ENCODE results near the gene ANKS1B. TPM values are rescaled to one million over a fixed set of nuclear protein-coding genes. Genes with fewer than 3 reads are reported as not detected.
"Not testable (repeated sequence)": the region's sequence is repeated elsewhere in the genome, so short reads cannot be mapped to it uniquely, and the experiment has no call there.

Gene ANKS1B
- total RNA-seq, 1 experiment from 2014 or later = 0.54 TPM

- BruUV-seq (replicated peaks) = no TSS peak
- ChIA-PET RAD21 (ENCODE audit: low non-redundant PET in 1 of 2, low total read pairs in 2 of 2, uncharacterized antibody in 2 of 2, unreplicated experiment in 2 of 2) (no interaction called here), POLR2A (no interaction called here), CTCF (no interaction called here)
- Histone ChIP-seq H3K4me2 (ENCODE audit: low read length) (no peak overlapping the region), H3K9ac (ENCODE audit: low read length) (no peak overlapping the region), H3K9me2 (ENCODE audit: insufficient read depth) (no peaks in the 10 kb centered on the region), H3K36me3 (ENCODE audit: control insufficient read depth in 1 of 2, insufficient read depth in 2 of 2, low read length in 2 of 2) (no peaks in the 10 kb centered on the region), H3K4me1 (ENCODE audit: control insufficient read depth in 1 of 2, insufficient read depth in 2 of 2, low read length in 2 of 2) (no peaks in the 10 kb centered on the region), H2AFZ (ENCODE audit: low read depth, low read length, poor library complexity, severe bottlenecking) (no peak overlapping the region), H3K79me2 (ENCODE audit: insufficient read depth, low read length) (no peaks in the 10 kb centered on the region), H4K20me1 (ENCODE audit: insufficient read depth) (no peaks in the 10 kb centered on the region), H3K27ac (ENCODE audit: low read depth, low read length) (no peak overlapping the region), H3K27me3 (ENCODE audit: insufficient read depth, low read length) (peaks cover 28% of the 10 kb centered on the region), H3K4me3 (replicated peaks in 1 of 2; ENCODE audit: low read depth in 1 of 2, low read length in 2 of 2) (no peak overlapping the region), H3K9me3 (ENCODE audit: control insufficient read depth in 1 of 2, insufficient read depth in 1 of 2, low read depth in 1 of 2, low read length in 2 of 2) (no peaks in the 10 kb centered on the region)
- no peak for TF ChIP-seq SIN3A (IDR thresholded peaks at IDR 0.05; ENCODE audit: low read depth)
- no peak for TF ChIP-seq ZBTB33 (IDR thresholded peaks at IDR 0.05; ENCODE audit: extremely low read depth, insufficient replicate concordance, low read length)
- TF ChIP-seq CTCF (IDR thresholded peaks at IDR 0.05 in 2 of 3, conservative IDR thresholded peaks at IDR 0.05 in 1 of 3; ENCODE audit: borderline replicate concordance in 1 of 3, insufficient read depth in 1 of 3, low read depth in 2 of 3, low read length in 2 of 3) = no peak
- no peak for TF ChIP-seq ELF1 (IDR thresholded peaks at IDR 0.05; ENCODE audit: borderline replicate concordance, low read depth)
- TF ChIP-seq MAX (IDR thresholded peaks at IDR 0.05) = no peak
- no peak for TF ChIP-seq POLR2A (IDR thresholded peaks at IDR 0.05; ENCODE audit: borderline replicate concordance, extremely low read depth, insufficient read depth, insufficient read length)
- TF ChIP-seq EGR1 (IDR thresholded peaks at IDR 0.05; ENCODE audit: low read depth) = no peak
- no peak for TF ChIP-seq JUND (IDR thresholded peaks at IDR 0.05)
- no peak for TF ChIP-seq EZH2 (IDR thresholded peaks at IDR 0.05)
- no peak for TF ChIP-seq ZNF274 (IDR thresholded peaks at IDR 0.05; ENCODE audit: low read depth, low read length)
- no peak for TF ChIP-seq SRF (IDR thresholded peaks at IDR 0.05; ENCODE audit: low read depth)
- TF ChIP-seq TCF7L2 (IDR thresholded peaks at IDR 0.05; ENCODE audit: borderline replicate concordance, extremely low read depth, insufficient read depth, insufficient read length) = no peak
- TF ChIP-seq SP1 (IDR thresholded peaks at IDR 0.05; ENCODE audit: low read depth) = no peak
- ATAC-seq = no peak
- DNase-seq (ENCODE audit: low read depth, low spot score) = no peak
- intact Hi-C loops (cut with micrococcal nuclease) = no loop called here
These were observed 948.9 kb downstream of the ANKS1B start for GRCh38 chr12:99035803-99036202.

GRCh38 chr12:99034201-99034600 is 950.5 kb downstream of the ANKS1B start:
- H3K9me2 ChIP-seq (ENCODE audit: insufficient read depth); H3K4me2 ChIP-seq (ENCODE audit: low read length); POLR2A ChIA-PET; H3K4me3 ChIP-seq (replicated peaks in 1 of 2; ENCODE audit: low read depth in 1 of 2, low read length in 2 of 2); RAD21 ChIA-PET (ENCODE audit: low non-redundant PET in 1 of 2, low total read pairs in 2 of 2, uncharacterized antibody in 2 of 2, unreplicated experiment in 2 of 2); H3K27ac ChIP-seq (ENCODE audit: low read depth, low read length); H4K20me1 ChIP-seq (ENCODE audit: insufficient read depth); H2AFZ ChIP-seq (ENCODE audit: low read depth, low read length, poor library complexity, severe bottlenecking); DNase-seq (ENCODE audit: low read depth, low spot score); H3K9ac ChIP-seq (ENCODE audit: low read length); intact Hi-C loops (cut with micrococcal nuclease); BruUV-seq (replicated peaks); ATAC-seq; H3K4me1 ChIP-seq (ENCODE audit: control insufficient read depth in 1 of 2, insufficient read depth in 2 of 2, low read length in 2 of 2); H3K9me3 ChIP-seq (ENCODE audit: control insufficient read depth in 1 of 2, insufficient read depth in 1 of 2, low read depth in 1 of 2, low read length in 2 of 2); CTCF ChIA-PET; H3K36me3 ChIP-seq (ENCODE audit: control insufficient read depth in 1 of 2, insufficient read depth in 2 of 2, low read length in 2 of 2); H3K79me2 ChIP-seq (ENCODE audit: insufficient read depth, low read length): not testable (repeated sequence)
- H3K27me3 ChIP-seq (ENCODE audit: insufficient read depth, low read length) = peaks cover 34% of the 10 kb centered on the region

Data from HCT116 (cell line).